Stimulated activated CD4-positive, alpha-beta T cell treated with anti-CD3 and anti-CD28 coated beads, Interleukin-2, amount 100 ng/mL, for 4 hours (primary cell): ENCODE data around the gene SDK2.

Source experiments
- DNase-seq: peaks from one replicate; pipeline ENCODE4 v3.0.0-alpha.2; 2020; ENCODE audit warnings: low read depth

The SDK2 gene

GRCh38 chr17:73390221-73390620 is 254.0 kb downstream of the SDK2 start:
- DNase-seq = no peak

DNA sequence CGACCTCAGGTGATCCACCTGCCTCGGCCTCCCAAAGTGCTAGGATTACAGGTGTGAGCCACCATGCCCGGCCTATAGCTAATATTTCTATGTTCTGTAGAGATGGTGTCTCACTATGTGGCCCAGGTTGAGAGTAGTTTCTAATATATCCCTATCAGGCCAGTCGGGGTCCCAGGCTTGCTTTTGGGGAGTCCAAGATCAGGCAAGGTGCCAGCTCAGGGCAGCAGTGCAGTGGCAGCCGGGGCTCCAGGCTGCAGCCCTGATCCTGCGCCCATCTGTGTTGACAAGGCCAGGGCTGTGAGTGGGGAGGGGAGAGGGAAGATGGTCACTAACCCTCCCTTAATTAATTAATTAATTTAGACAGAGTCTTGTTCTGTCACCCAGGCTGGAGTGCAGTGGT is 254.8 kb downstream of the SDK2 start:
- no peak for DNase-seq

DNA sequence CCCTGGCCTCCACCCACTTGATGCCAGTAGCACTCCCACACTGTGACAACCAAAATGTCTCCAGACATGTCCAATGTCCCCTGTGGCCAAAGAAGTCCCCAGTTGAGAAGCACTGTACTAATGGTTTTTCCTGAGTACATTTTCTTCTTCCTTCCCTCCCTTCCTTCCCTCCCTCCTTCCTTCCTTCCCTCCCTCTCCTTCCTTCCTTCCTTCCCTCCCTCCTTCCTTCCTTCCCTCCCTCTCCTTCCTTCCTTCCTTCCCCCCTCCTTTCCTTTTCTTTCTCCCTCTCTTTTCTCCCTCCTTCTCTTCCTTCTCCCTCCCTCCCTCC is 255.7 kb downstream of the SDK2 start:
- DNase-seq = no peak

- no peak for DNase-seq
Measured at GRCh38 chr17:73387746-73388577, 256.3 kb downstream of the SDK2 start.

- DNase-seq = no peak
Measured at GRCh38 chr17:73386561-73386960, 257.7 kb downstream of the SDK2 start.

GRCh38 chr17:73384926-73385325 is 259.3 kb downstream of the SDK2 start:
- DNase-seq = no peak

GRCh38 chr17:73380439-73381106 is 263.7 kb downstream of the SDK2 start:
- no peak for DNase-seq

DNA sequence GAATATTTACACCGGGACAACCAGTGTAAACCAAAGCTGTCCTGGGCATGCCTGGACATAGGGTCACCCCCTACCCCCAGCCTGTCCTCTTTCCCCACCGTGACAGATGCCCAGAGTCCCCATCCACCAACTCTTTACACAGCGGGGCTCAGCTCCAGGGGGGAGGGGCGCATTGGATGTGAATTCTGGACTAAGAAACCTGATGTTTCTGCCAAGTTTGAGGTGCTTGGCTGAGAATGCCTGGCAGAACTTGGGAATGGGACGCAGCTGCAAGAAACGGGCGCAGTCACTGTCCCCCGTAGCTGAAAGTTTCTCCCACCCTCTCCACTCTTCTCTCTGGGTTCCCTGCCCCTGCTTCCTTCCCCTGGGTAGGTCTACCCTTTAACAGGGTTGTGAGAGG is 264.4 kb downstream of the SDK2 start:
- no peak for DNase-seq

DNA sequence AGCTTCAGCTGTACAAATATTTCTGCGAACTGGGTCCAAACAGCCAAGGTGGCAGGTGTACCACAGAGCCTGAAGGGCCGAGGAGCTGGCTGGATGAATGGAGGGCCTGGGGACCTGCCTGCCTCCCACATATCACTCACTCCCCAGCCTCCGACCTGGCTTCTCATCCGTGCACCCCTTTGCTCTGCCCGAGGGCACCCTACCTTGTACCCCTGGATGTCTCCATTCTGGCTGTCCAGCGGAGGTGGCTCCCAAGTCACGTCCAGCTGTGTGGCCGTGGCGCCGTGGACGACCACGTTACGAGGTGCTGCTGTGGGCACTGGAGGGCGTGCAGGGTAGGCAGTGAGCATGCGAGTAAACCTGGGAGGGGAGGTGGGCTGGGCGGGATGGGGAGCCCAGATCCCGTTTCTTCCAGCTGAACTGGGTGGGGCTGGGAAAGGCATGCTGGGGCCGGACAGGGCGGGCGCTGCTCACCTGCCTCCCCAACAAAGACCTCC is 265.2 kb downstream of the SDK2 start:
- DNase-seq = no peak

- no peak for DNase-seq
Measured at GRCh38 chr17:73376636-73377035, 267.6 kb downstream of the SDK2 start.

DNA sequence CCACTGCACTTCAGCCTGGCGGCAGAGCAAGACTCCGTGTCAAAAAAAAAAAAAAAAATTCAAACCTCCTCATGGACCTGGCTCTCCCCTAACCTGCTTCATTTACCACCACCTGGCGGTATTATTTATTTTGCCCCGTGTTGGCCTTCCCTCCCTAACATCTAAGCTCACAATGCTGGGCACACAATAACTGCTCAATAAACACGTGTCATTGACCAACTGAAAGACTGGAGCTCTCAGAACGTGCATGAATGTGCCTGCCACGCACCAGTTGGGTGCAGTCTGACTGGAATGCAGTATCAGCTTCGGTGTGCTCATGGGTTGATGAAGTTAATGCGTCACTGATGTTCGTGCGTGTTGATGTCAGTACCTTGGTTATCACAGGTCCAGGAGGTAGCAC is 268.1 kb downstream of the SDK2 start:
- no peak for DNase-seq

DNA sequence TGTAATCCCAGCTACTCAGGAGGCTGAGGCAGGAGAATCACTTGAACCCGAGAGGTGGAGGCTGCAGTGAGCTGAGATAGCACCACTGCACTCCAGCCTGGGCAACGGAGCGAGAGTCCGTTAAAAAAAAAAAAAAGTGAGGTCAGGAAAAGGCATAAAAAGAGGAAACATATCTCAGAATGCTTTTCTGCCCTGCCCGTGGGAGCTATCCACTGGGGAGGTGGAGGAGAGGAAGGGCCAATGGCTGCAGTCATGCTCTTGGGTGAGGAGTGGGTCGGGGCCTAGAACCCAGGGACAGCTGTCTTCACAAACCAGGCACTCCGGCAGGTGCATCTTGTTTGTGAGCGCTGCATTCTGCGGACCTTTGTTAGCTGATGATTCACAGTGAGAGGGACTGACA is 272.4 kb downstream of the SDK2 start:
- DNase-seq = no peak

- DNase-seq = no peak
Measured at GRCh38 chr17:73371285-73371684, 273.0 kb downstream of the SDK2 start.

GRCh38 chr17:73369817-73370490 is 274.3 kb downstream of the SDK2 start:
- DNase-seq = peak; percentile 46

DNA sequence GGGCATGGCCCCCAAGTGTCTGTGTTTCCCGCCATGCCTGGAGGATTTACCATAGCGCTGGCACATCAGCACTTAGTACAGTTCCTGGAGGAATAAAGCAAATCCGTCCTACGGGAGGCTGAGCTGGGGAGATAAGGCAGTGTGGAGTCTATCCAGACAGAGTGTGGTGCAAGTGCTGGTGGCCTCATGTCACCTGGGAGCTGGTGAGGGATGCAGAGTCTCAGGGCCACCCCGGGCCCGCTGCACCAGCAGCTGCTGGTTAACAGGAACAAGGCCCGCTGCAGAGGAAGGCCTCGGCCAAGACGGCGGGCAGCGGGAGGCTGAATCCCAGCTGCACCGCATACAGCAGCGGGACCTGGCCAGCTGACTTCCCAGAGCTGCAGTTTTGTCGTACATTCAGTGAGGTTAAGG is 275.1 kb downstream of the SDK2 start:
- DNase-seq = no peak

DNA sequence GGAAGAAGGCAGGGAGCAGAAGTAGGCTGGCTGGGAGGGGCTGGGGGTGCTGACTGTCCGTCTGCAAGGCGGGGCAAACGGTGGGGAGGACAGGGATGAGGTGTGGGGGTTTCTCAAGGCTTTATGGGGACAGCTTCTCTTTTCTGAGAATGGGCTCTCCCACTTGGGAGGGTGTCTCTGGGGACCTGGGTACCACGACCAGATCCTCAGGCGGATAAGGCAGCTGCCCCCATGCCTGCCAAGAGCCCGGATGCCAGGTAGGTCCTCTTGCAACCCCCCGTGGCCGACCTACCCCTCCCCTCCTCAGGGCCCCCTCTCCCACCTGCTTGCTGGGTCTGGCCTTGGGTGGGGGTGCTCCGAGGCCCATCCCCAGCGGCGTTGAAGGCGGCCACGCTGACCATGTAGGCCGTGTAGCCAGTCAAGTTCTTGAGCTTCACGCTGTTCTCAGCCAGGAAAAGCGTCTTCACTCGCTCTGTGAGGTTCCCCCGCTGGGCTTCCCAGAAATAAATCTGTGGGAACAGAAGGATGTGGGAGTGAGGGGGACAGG is 276.1 kb downstream of the SDK2 start:
- no peak for DNase-seq

DNA sequence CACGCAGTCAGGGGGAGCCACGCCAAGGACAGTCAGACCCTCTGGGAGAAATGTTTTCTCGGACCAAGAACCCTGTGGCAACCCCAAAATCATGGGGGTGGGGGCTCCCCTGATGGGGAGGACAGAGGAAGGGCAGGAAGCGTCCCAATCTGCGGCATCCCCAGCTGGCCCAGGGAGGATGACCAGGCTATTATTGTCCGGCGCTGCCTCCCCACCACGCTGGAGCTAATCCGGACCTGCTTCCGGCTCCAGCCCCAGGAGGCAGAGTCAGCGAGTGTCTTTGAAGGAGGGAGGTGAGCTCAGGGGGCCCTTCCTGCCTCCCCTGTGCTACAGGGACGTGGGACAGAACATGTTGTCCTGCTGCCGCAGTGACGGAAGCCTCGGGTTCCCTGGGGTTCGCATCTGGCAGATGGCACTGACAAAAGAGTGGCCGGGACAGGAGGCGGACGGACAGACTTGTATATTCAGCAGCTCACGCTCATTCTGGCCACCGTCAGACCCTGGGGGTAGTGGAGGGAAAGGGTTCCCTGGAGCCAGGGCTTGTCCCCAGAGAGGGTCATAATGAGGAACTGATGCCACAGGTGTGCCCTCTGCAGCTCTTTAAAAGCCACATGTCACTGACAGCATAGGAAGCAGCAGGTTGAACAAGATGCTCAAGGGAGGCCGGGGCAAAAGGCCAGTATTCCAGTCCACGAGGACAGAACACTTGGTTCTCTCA is 278.2 kb downstream of the SDK2 start:
- DNase-seq = no peak

DNA sequence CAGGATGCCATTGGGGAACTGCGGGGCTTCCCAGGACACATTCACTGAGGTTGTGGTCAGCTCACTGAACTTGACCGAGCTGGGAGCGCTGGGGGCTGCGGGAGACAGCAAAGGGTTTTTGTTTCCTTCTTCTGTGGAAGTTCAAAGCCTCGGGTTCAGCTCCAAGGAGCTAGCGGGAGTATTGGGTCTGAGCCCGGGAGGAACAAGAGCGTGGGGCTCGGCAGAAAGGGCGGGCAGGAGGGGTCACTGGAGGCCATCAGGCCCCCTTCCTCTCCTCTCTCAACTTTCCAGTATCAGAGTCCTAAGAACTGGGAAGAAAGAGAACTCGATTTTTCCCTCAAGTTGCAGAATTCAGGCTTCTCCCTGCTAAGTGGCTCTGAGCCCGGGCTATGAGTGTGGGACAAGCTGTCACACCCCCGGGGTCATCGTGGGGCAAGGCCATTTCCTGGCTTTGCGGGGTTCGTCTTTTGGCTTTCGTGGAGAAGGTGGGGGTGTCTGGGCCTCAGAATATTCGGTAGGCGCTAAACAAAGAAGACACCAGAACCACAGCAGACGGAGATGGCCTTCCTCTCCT is 278.9 kb downstream of the SDK2 start:
- DNase-seq = no peak

DNA sequence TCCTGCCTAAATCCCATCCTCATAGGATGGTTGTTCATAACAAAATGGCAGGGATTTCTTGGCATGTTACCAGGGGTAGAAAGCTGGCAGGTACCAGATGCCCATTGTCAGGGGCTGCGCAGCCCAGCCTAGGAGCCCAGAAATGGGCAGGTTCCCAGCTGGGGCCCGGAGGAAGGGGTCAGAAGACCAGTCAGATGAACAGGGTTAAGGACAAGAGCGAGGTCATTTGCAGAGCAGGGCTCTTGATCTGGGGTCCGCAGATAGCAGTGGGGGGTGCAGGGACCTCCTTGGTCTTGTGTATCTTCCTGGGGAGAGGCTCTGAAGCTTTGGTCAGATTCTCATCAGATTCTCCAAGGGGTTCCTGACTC is 280.1 kb downstream of the SDK2 start:
- no peak for DNase-seq

GRCh38 chr17:73363442-73364154 is 280.6 kb downstream of the SDK2 start:
- DNase-seq = no peak

- no peak for DNase-seq
Measured at GRCh38 chr17:73362697-73363096, 281.5 kb downstream of the SDK2 start.
